Upper lobe of left lung (tissue), 4 donors: ENCODE data around the gene LAPTM4A.

Experiments
- EP300 ChIP-seq, 4 donors: sonication (generic); formaldehyde crosslinking; IDR thresholded peaks; one replicate each; pipeline ENCODE4 v1.5.1; 2017; ENCODE audit warnings: antibody characterized with exemption in 4 of 4, control low read depth in 2 of 4
- POLR2A ChIP-seq, 4 donors: fragments of 450-650 bp; IDR thresholded peaks; one replicate each; pipeline ENCODE4 v1.5.1; 2016 to 2017; ENCODE audit warnings: antibody characterized with exemption in 4 of 4, mild to moderate bottlenecking in 2 of 4
- POLR2AphosphoS5 ChIP-seq, 2 donors: sonication (generic); formaldehyde crosslinking; IDR thresholded peaks; one replicate each; pipeline ENCODE4 v1.5.1; 2017; ENCODE audit warnings: antibody characterized with exemption in 2 of 2
- TF ChIP-seq, protein P1 (sequence below), 6 experiments: fragments of 450-650 bp in 4 of 6; fragments of 200-600 bp in 2 of 6; sonication (generic) in 2 of 6; IDR thresholded peaks; one replicate each; pipeline ENCODE4 v1.5.1; 2016 to 2019; ENCODE audit warnings: antibody characterized with exemption in 6 of 6

- TF ChIP-seq, protein P1, sequence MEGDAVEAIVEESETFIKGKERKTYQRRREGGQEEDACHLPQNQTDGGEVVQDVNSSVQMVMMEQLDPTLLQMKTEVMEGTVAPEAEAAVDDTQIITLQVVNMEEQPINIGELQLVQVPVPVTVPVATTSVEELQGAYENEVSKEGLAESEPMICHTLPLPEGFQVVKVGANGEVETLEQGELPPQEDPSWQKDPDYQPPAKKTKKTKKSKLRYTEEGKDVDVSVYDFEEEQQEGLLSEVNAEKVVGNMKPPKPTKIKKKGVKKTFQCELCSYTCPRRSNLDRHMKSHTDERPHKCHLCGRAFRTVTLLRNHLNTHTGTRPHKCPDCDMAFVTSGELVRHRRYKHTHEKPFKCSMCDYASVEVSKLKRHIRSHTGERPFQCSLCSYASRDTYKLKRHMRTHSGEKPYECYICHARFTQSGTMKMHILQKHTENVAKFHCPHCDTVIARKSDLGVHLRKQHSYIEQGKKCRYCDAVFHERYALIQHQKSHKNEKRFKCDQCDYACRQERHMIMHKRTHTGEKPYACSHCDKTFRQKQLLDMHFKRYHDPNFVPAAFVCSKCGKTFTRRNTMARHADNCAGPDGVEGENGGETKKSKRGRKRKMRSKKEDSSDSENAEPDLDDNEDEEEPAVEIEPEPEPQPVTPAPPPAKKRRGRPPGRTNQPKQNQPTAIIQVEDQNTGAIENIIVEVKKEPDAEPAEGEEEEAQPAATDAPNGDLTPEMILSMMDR (IDR thresholded peaks at IDR 0.05), result no peak
- no peak for TF ChIP-seq POLR2A (IDR thresholded peaks at IDR 0.05)
- no peak for TF ChIP-seq EP300 (IDR thresholded peaks at IDR 0.05)
- no peak for TF ChIP-seq POLR2AphosphoS5 (IDR thresholded peaks at IDR 0.05)
Measured at GRCh38 chr2:20089715-20090464, 38.5 kb upstream of the LAPTM4A start.
